Prostate gland (tissue), 2 donors: ENCODE results near the gene KLF15. TPM values are rescaled to one million over a fixed set of nuclear protein-coding genes. Genes with fewer than 3 reads are reported as not detected.

Source experiments
- DNase-seq: peaks from one replicate; pipeline ENCODE4 v3.0.0-alpha.2; 2019; ENCODE audit warnings: low spot score
- H3K27ac ChIP-seq, 2 donors: fragments of 200-600 bp; sonication (generic); 2 replicates each; pipeline ENCODE4 v1.5.1; 2017 to 2019
- H3K27me3 ChIP-seq: fragments of 200-600 bp; sonication (generic); replicated peaks from 2 replicates; pipeline ENCODE4 v1.5.1; 2019; ENCODE audit not compliant: insufficient read depth
- H3K36me3 ChIP-seq, 2 donors: fragments of 200-600 bp; sonication (generic); 1 replicate in 1 of 2; 2 replicates in 1 of 2; pipeline versions ENCODE4 v1.5.1 to v1.8.1; 2017 to 2019
- H3K4me1 ChIP-seq: fragments of 200-600 bp; sonication (generic); replicated peaks from 2 replicates; pipeline ENCODE4 v1.5.1; 2019
- H3K4me3 ChIP-seq, 2 donors: fragments of 200-600 bp; sonication (generic); 2 replicates each; pipeline ENCODE4 v1.5.1; 2017 to 2019
- H3K9me3 ChIP-seq: fragments of 200-600 bp; sonication (generic); 2 replicates; pipeline ENCODE4 v1.5.1; 2017
- CTCF ChIP-seq, 4 experiments: fragments of 200-600 bp in 2 of 4; fragments of 450-650 bp in 2 of 4; sonication (generic) in 2 of 4; IDR thresholded peaks; 1 replicate in 3 of 4; 2 replicates in 1 of 4; pipeline ENCODE4 v1.5.1; 2016 to 2019; ENCODE audit warnings: antibody characterized with exemption in 4 of 4, mild to moderate bottlenecking in 2 of 4, moderate library complexity in 2 of 4
- POLR2A ChIP-seq: fragments of 450-650 bp; IDR thresholded peaks from one replicate; pipeline ENCODE4 v1.6.1; 2016; ENCODE audit warnings: antibody characterized with exemption, mild to moderate bottlenecking
- POLR2AphosphoS5 ChIP-seq: sonication (generic); formaldehyde crosslinking; IDR thresholded peaks from one replicate; pipeline ENCODE4 v1.6.1; 2017; ENCODE audit warnings: antibody characterized with exemption
- WGBS: methylation state at CpG from one replicate; pipeline ENCODE4 v1.1.5; 2018; 5-methylcytosine and 5-hydroxymethylcytosine counted together
- intact Hi-C: fragments of 100-400 bp; cut with DNase I; formaldehyde crosslinking; loops from one replicate; pipeline ENCODE4 v1.14.2; 2022
- total RNA-seq, 2 donors: library from RNA; depleted of rRNA; stranded (reverse); fragments of >200 nt; gene quantifications; one replicate each; pipeline ENCODE4 v1.1.0, GENCODE V29; 2016

KLF15 gene
- total RNA-seq, 2 donors from 2014 or later: 52.7 to 72.6 TPM

DNA sequence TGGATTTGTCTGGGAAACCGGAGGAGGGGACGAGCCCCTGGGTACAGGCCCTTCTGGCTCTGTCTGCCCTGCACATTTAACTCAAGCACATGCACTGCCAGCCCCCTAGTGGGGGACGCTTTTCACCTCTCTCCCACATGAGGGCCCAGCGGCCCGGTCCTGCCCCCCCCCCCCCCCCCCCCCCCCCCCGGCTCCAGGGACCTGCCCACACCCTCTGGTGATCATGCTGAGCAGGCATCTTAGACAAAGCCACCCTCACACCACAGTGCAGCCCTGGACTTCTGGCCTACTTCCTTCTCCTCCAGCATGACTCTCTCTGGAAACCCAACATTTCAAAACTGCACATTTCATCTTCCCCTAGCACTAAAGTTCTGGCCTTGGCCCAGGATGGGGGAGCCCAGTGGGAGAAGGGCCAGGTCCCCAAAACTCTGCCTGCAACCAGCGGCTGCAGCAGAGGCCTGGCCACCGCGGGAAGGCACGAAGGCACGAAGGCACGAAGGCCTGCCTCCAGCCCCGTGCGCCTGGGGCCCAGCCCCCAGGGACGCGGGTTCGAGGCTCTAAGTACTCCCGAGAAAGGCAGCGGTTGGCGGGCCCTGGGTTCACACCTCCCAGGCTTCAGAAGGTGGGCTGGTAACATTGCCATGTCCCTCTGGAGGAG, 14.1 kb downstream of the KLF15 start:
- no peak overlapping the region for H3K4me3 ChIP-seq
- no peaks in the 10 kb centered on the region for H3K9me3 ChIP-seq
- no peaks in the 10 kb centered on the region for H3K4me1 ChIP-seq
- intact Hi-C loops: no loop called here
- no peak for TF ChIP-seq POLR2AphosphoS5
- no peak for TF ChIP-seq POLR2A
- no peak for TF ChIP-seq CTCF (IDR thresholded peaks at IDR 0.05)
- no peaks in the 10 kb centered on the region for H3K27me3 ChIP-seq
- H3K36me3 ChIP-seq: no peaks in the 10 kb centered on the region
- DNase-seq: no peak
- no peak overlapping the region for H3K27ac ChIP-seq
- WGBS: 74% methylated on average over 19 of the region's 20 CpGs

DNA sequence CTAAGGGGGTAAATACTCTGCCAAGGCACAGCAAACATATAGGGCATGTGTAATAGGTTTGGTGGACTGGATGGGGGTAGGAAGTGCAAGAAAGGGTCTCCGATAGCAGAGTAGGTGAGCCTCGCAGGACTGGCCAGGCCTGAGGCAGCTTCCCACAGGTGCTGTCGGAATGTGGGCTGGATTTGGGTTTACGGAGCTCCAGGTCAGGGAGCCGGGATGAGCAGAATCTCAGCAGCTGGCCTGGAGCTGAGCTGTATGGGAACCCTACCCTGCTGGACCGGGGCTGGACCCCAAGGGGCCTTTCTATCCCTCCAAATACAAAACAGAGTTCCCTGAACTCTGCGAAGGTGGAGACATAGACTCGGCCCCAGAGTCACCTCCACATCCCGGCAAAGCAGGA, 15.0 kb downstream of the KLF15 start:
- no peak for DNase-seq
- intact Hi-C loops: no loop called here
- Histone ChIP-seq H3K27ac (no peak overlapping the region), H3K27me3 (no peaks in the 10 kb centered on the region), H3K36me3 (no peaks in the 10 kb centered on the region), H3K9me3 (no peaks in the 10 kb centered on the region), H3K4me1 (no peaks in the 10 kb centered on the region), H3K4me3 (no peak overlapping the region)
- TF ChIP-seq POLR2A (no peak), POLR2AphosphoS5 (no peak), CTCF (IDR thresholded peaks at IDR 0.05) (no peak)
- 84% methylated on average over 9 of the region's 9 CpGs for WGBS

DNA sequence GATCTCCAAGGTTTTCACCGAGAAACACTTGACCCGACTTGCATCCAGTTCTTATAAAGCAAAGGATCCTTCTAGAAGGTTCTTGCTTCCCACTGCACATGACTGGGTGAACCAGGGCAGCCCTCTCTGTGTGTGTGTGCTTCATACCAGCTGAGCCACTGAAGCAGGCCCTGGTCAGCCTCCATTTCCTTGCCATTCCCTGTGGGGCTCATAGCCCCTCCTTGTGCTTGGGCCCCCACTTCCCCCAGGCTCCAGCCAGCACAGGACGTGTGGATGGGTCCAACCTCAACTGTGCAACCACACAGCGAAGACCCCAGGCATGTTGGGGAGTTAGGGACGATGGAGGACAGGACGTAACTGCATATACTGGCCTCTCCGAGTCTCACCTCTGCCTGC, 15.5 kb downstream of the KLF15 start:
- intact Hi-C loops: no loop called here
- Histone ChIP-seq H3K27ac (no peak overlapping the region), H3K4me1 (no peaks in the 10 kb centered on the region), H3K27me3 (no peaks in the 10 kb centered on the region), H3K36me3 (no peaks in the 10 kb centered on the region), H3K9me3 (no peaks in the 10 kb centered on the region), H3K4me3 (no peak overlapping the region)
- TF ChIP-seq POLR2A: no peak
- no peak for TF ChIP-seq POLR2AphosphoS5
- TF ChIP-seq CTCF (IDR thresholded peaks at IDR 0.05): no peak
- no peak for DNase-seq
- WGBS: 83% methylated on average over 7 of the region's 7 CpGs

GRCh38 chr3:126340943-126341754, 16.1 kb downstream of the KLF15 start:
- TF ChIP-seq CTCF (IDR thresholded peaks at IDR 0.05) (no peak), POLR2A (no peak), POLR2AphosphoS5 (no peak)
- Histone ChIP-seq H3K9me3 (no peaks in the 10 kb centered on the region), H3K4me3 (no peak overlapping the region), H3K27me3 (no peaks in the 10 kb centered on the region), H3K27ac (no peak overlapping the region), H3K36me3 (no peaks in the 10 kb centered on the region), H3K4me1 (no peaks in the 10 kb centered on the region)
- no peak for DNase-seq
- intact Hi-C loops: no loop called here
- 87% methylated on average over 19 of the region's 19 CpGs for WGBS

DNA sequence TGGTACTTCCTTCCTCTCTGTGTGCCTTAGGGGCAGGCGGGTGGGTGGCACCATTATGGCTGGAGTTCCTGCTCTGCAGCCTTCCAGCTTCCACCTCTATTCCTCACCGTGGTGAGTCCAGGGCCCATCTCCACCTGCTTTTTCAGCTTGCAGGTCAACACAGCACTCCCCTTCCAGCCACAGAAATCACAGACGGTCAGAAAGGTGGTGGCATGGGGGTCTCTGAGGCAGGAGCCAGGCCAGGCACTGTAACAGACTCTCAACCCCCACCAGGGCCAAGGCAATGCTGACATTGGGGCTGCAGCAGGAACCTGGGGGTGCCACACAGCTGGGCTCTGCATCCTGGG, 16.6 kb downstream of the KLF15 start:
- no peak for TF ChIP-seq CTCF (IDR thresholded peaks at IDR 0.05)
- TF ChIP-seq POLR2AphosphoS5: no peak
- no peak for TF ChIP-seq POLR2A
- intact Hi-C loops: no loop called here
- WGBS: 90% methylated on average over 3 of the region's 3 CpGs
- H3K9me3 ChIP-seq: no peaks in the 10 kb centered on the region
- H3K4me1 ChIP-seq: no peaks in the 10 kb centered on the region
- no peak for DNase-seq
- no peaks in the 10 kb centered on the region for H3K27me3 ChIP-seq
- no peaks in the 10 kb centered on the region for H3K36me3 ChIP-seq
- no peak overlapping the region for H3K27ac ChIP-seq
- H3K4me3 ChIP-seq: no peak overlapping the region
